Left lobe of liver (tissue), 2 donors: ENCODE data around the gene TMEM26. TPM values are rescaled to one million over a fixed set of nuclear protein-coding genes. Genes with fewer than 3 reads are reported as not detected.

ENCODE experiments used
- ATAC-seq: fragments of 200-7000 bp; cut with Tn5 transposase; one replicate; pipeline ENCODE4 v1.9.1; 2020; ENCODE audit warnings: mild to moderate bottlenecking, moderate library complexity
- DNase-seq: peaks from one replicate; pipeline ENCODE4 v3.0.0-alpha.2; 2020; ENCODE audit warnings: low spot score
- total RNA-seq: library from RNA; stranded (reverse); gene quantifications from one replicate; pipeline ENCODE4 v1.2.1, GENCODE V29; 2021
- donor health status: DM: no; HTN: no; CAD: no; lungs with moderate emphysema.
- donor health status: DM: no; HTN: yes; CAD: no.

Gene TMEM26
- 0.35 TPM for total RNA-seq

DNA sequence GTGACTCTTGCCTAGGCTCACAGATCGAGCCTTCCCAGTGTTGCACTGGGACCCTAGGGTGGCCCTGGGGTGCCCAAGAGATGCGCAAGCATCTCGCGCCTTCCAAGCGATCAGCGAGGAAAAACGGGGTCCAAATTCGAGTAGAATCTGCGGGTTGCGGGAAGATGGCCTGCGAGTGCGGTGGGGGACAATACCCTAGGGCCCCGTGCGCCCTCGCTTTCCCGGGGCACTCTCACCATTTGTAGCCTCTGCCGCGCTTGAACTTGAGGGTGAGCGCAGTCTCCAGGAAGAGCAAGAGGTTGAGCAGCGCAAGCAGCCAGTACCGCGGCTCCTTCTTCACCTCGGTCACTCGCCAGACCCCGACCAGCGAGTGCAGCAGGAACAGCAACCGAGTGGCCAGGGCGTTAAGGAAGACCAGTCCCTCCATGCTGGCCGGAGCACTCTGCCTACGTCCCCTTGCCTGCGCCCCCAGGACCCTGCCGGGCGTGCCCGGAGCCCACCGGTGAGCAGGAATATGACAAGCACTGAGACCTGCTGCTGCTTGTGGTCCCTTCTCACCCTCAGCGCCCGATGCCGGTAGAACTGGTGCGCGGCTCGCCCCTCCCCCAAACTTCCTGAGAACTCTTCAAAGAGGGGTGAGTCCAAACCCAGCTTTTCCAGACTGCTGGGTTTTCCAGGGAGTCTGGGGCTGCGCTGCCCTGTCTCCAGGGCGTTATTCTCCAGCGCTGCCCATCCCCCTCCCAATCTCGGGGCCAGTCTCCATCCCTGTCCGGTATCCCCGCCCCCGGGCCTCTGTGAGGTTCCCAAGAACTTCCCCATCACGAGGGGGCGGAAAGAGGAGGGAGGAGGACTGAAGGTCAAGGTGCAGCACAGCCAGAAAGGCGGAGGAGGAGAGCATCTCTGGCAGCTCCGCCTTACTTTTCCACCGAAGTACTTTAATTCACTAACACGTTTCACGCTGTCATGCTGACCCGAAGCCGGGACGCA, at the start of gene TMEM26:
TMEM26 (minus strand) TSS at position 727 of the 987 bp plus-strand sequence; CDS start at position 427, 300 bp downstream.
- DNase-seq (peak; percentile 51), ATAC-seq (peak; percentile 60)

DNA sequence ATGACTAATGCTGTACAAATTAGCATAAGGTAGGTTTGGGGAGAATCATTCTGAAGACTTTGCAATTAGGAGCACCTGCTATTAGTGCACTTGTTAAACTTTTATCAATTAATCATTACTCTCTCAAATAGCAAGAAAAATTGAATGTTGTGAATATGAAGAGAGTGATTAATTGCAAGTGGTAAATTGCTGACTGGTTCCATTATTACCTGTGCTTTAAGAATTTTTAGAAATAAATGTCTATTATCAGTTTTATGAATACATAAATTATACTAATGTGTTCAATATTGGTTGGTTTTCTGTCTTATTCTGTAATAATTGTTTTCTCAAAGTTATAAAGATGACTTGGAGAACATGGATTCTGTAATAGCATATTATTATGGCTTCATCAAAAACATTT, 47.3 kb upstream of the TMEM26 start:
- ATAC-seq, result no peak
- DNase-seq, result no peak

DNA sequence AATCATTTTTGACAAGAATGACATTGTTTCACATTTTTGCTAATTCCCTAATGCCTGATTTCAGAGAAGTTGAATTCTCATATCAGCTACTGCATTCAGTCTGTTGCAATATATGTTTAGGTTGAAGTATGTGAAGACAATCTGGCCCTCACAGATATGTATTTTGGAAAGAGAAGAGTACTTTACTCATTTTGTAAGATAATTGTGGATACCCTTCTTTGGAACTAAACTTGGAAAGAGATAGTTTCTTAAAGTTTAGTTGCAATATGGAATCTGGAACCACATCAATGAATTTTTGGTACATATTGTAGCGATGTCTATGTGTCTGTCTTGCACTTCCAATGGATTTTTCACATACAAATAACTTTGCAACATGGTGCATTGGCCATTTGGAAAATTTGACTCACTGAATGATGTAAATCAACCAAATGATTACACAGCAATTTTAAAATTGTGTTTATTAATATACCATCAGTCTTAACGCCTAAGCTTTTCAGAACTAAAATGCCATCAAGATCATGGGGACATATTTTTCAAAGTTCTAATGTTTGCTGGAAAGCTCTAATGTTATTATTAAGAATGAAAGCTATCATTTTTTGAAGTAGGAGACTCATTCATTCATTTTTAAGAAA, 39.3 kb upstream of the TMEM26 start:
- ATAC-seq (no peak), DNase-seq (no peak)

DNA sequence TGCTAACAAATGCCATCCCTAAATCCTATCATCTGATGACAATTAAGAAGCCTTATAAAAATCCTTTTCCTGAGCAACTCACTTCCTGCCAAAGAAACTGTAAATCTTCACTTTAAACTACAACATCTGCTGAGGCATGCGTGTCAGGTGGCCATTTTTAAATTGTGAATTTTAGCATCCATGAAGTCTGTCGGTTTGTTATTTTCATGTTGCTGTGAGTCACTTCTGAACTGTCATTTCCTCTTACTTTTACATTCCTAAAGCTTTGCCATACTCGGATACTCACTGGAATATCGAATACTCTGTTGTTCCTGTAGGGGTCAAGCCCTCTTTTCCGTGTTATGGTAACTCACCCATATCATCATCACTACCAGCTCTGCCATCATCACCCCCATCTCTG, 34.3 kb upstream of the TMEM26 start:
- no peak for ATAC-seq
- no peak for DNase-seq

DNA sequence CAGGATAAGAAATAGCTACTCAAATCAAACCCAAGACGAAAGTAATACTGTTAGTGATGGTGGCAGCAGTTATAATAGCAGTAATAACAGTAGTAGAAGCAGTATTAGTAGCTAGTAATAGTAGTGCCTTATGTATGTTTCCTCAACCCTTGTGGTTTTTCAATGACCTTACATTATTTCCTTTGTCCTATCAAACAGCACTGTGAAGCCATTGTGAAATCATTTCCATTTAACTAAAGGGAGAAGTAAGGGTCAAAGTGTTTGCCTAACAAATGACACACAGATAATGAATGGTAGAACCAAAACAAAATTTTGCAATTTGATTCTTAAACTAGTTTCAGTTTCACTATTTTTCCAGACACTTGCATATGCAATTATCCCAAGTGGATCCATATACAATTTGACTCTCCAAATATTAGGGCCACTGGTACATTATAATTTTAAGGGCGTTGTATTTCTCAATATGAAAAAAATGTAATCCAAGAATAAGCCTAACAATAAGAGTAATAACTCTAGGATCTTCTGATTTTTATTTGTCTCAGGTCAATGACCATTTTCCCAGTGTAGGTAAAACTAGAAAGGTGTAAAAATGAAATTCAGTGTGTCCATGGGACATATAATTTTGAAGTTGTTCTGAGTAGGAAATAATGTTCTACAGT, 33.7 kb upstream of the TMEM26 start:
- ATAC-seq (peak; percentile 50), DNase-seq (no peak)

DNA sequence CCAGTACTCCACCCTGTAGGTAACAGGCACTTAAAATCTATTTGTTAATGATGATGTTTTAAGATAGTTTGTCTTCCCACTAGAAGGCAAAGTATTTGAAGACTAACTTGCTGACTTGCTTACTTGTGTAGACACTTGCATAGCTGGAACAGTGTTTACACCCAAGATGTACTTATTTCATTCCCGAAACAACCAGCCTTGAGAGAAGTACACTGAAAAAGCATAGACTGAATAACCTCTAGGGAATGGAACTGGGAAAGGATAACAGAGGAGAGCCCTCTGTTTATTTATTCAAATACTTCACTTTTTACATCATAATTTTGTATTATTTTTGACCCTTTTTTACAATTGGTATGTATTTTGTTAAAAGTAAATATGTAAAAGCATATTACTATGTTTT, 33.1 kb upstream of the TMEM26 start:
- ATAC-seq, result no peak
- no peak for DNase-seq

DNA sequence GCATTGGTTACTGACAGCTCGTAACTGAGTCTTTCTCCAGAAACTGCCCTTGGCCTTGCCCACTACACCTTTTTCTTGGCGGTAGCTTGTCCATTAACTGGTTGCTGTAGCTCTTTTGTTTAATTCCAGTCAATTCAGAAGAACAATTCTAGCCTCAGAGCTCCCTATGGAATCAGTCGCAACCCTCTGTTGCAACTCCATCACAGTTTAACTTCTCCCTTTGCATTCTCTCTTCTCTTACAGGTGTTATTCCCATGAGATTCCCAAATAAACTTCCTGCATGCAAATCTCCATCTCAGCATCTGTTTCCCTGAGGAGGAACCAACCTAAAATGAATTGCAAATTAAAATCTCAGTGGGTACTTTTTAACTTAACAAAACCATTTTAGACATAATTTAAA, 28.4 kb upstream of the TMEM26 start:
- ATAC-seq, result no peak
- no peak for DNase-seq

DNA sequence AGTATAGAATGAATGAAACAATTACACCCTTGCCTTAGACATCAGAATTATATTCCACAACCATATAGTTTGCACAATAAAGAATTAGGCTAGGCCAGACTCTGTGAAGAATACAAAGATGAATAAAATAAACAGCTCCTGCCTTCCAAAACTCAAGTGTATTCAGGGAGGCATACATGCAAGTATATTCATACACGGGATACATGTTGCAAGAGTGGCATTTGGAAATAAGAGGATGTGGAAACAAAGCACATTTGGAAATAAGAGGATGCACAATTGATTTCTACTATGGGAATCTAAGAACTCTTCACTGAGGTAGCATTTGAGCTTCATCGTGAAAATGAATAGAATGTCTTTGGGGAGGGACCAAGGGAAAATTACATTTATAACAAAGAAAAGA, 27.0 kb upstream of the TMEM26 start:
- ATAC-seq (no peak), DNase-seq (no peak)

DNA sequence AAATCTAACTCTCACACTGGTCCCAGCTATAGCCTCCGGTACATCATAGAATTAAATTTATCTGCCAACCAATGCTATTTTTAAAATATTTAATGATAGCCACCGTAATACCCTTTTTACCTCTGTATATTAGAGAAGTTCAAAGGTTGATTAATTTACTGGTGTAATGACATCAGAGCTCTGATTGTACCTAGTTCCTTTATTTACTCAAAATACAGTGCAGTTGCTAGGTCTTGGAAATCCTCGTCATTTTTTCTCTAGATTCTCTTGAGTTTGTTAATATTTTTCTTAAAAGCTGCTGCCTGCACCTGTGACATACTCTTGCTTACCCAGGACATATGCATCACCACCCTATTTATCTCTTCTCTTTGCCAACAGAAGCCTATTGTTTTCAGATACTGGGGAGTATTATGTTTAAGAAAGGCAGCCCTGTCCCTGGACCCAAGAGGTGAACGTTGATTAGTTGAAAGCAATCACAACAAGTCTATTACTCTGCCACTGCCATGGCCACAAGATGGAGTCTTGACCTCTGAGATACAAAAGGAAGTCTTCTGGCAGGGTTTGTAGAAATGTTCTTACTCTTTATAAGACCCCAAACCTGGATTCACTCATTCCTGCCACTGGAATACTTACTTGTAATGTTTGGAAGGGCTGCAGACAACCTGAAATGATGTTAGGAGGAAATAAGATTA, 25.6 kb upstream of the TMEM26 start:
- DNase-seq (no peak), ATAC-seq (no peak)

DNA sequence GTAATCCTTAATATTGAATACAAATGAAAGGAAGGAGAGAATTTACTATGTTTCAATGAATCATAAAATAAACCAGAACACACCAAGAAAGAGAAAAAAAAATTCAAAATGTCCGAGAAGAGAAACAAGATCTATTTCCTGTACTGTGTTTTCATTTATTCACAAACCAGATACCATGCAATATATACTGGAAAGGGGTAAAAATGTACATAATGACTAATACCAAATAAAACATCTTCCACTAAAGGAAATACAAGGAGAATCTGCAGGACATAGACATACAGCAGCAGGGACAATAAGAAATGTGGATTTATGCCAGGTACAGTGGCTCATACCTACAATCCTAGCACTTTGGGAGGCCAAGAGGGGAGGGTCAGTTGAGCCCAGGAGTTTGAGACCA, 24.3 kb upstream of the TMEM26 start:
- DNase-seq, result no peak

DNA sequence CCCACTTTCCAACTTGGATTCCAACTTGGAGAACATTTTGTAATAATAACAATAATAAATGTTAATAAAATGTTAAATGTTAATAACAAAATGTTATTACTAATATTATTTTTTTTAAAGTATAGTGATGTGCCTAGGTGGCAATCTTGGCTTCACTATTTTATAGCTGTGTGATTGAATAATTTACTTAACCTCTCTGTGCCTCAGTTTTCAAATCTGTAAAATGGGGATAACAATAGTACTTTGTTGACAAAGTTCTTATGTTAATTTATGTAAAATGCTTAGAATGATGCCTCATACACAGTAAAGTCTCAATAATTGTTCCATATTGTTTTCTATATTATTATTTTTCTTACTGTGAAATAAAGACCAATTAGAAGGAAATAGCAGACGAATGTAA, 23.3 kb upstream of the TMEM26 start:
- ATAC-seq (no peak), DNase-seq (no peak)

More for the DNA sequence above, 24.3 kb upstream of the TMEM26 start:
- ATAC-seq, result no peak

DNA sequence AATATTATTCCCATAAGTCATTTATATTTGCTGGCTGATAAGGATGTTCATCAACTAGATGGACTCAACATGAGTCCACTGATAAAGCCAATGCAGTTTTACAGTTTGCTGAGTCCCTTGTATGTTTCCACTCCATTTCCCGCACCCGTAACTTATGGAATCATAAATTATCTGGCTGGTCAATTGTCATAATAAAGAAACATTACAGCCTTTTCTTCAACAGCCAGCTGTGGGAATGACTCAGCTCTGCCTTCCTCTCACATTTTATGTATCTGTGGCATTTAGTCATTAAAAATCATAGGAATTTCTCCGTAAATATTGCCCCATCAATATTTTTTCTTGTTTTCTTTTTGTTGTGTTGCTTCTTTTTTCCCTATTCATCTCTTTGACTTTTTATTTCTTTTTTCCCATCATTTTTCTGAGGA, 22.3 kb upstream of the TMEM26 start:
- no peak for DNase-seq
- ATAC-seq, result no peak

DNA sequence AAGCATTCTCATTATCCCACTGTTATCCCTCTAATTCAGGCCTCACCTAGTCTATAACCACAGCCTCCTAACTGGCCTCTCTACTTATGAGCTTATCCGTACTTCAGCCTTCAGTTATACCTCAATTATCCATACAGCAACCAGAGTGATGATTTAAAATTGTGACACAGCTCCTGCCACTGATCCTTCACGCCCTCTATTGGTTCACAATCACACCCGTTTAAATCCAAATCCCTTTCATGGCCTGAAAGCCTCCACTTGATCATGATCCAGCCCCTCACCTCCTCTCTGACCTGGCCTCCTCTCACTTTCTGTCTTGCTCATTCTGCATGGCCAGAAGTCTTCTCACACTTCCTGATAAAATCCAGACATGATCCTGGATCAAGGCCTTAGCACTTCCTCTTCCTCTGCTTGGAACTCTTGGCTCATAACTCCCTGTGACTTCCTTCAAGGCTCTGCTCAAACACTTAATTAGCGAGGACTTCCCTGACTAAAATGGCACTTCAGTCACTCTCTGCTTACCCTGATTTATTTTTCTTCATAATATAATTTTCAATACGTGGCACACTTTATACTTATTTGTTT, 19.0 kb upstream of the TMEM26 start:
- DNase-seq (no peak), ATAC-seq (no peak)

DNA sequence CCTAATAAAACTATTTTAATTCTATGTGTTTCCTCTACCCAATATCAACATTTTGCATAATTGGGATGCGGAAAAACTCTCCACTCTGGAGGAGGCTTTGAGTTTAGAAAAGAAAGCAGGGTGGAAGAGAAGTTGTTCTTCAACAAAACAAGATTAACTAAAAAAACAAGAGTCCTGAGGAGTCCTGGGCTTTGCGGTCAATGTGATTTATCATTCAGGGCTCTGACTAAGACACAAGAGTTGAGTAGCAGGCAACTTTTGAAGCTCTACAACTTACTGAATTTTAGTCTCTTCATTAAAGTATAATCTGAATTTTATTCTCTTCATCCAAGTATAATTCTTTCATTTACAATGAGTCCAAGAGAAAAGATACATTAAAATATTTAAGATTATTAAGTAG, 18.3 kb upstream of the TMEM26 start:
- DNase-seq (no peak), ATAC-seq (no peak)

DNA sequence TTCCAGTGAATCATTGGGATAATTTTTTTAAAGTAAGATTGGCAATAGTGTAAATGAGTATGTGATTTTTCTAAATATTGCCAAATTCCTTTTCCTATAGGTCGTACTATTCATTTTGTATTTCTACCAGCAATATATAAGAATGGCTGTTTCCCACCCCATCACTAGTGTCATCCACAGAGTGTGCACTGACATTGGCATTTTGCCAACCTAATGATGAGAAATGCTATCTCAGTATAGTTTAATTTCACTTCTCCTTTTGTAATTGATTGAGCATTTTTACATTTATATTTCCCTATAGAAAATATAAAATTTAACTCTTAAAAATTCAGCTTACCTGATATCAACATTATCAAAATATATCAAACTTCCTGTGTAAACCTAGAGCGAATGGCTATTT, 17.6 kb upstream of the TMEM26 start:
- ATAC-seq, result no peak
- DNase-seq, result no peak

DNA sequence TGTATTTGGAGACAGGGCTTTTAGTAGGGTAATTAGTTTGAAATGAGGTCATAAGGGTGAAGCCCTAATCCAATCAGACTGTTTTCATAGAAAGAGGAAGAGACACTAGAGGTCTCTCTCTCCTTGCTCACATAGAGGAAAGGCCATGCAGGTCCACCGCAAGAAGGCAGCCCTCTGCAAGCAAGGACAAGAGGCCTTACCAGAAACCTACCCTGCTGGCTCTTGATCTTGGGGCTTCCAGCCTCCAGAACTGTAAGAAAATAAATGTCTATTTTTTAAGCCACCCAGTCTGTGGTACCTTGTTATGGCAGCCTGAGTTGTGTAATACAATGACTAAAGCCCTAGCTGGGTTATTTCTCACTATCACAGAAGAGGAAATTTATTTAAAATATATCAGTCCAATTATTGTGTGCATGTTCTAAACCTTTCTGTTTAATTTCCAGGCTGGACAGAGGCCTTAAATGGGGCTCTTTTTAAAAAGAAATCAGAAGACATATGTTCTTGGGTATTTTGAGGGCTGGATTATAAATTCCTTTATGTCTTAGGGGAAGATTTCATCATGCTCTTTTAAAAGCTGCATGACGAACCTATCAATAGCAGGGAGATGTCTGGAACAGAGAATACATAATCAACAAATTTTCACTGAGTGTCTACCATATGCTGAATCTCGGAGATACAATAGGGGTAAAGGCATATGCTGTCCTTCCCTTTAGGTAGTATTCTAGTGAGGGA, 12.9 kb upstream of the TMEM26 start:
- no peak for ATAC-seq
- DNase-seq, result no peak

DNA sequence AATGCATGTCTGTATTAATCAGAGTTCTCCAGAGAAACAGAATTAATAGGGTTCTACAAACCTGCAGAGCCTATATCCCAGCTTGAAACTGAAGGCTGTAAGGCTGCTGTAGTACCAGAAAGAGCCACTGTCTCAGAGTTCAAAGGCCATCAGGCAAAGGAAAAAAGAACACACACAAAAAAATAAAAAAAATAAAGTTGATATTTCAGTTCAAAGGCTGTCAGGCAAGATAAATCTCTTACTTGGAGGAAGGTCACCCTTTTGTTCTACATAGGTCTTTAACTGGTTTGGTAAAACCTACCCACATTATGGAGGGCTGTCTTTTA, 12.0 kb upstream of the TMEM26 start:
- ATAC-seq (no peak), DNase-seq (no peak)

DNA sequence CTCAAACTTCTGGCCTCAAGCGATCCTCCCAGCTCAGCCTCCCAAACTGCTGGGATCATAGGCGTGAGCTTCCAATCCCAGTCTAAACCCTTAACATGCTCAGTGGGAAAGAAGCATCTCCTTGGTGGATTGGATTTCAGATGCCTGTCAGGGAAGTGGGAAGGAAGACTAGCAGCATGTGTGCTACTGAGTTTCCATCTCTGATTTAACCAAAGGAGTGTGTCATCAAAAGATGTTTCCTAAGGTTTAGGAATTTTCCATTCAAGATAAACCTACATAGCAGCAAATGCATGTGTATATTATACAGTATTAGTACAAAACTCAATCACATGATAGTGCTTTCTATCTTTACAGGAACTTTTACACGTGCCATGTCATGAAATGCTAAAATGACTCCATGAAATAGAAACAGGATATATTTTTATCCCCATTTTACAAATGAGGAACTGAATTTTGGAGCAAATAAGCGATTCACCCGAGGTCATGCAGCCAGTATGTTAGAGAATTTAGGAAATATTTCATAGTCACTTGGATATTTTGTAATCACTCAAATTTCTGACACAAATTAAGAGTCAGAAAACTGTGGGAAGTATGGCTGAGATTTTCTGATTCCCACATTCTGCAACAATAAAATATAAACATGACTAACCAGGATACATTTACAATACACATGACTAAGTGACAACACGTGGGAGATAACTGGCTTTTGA, 11.4 kb upstream of the TMEM26 start:
- DNase-seq, result no peak
- ATAC-seq, result no peak

DNA sequence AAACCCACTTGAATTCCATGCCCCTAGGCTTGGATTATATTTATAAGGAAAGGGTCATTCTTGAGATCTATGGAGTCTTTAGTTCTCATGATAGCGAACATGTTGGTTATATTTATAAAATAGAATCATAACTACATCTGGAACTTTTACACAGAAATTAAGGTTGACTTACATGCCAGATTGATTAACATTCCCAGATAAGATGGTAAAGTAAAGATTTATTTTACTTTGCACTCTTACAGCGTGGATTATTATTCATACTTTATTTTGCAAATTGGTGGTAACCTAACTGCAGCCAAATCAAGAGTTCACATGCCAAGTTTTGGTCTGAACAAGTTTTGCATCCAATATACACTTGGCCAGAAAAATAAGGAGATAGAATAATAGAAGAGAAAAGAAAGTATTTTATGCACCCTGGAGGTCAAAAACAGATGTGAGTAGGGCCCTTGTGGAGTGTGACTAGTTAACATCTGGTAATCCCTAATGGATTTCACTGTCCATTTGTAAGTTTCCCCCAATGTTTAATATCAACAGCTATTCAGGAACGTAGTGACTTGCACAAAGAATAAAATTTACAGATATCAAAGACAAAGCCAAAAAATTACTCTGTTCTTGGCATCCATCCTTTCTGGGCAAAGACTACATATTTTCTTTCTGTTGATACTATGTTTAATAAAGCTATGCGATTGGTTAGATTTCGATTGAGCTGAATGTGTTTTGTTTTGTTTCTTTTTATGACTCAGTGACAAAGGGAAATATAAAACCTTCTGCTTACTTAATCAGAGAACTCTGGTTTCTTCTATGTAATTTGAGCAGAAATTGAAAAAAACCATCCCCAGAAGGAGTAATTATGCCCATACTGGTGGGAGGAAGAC, 10.1 kb upstream of the TMEM26 start:
- no peak for ATAC-seq
- no peak for DNase-seq
